ENCODE measurements around the gene MC5R.
"Not testable (repeated sequence)": the region's sequence is repeated elsewhere in the genome, so short reads cannot be mapped to it uniquely, and the experiment has no call there.

The MC5R gene

DNA sequence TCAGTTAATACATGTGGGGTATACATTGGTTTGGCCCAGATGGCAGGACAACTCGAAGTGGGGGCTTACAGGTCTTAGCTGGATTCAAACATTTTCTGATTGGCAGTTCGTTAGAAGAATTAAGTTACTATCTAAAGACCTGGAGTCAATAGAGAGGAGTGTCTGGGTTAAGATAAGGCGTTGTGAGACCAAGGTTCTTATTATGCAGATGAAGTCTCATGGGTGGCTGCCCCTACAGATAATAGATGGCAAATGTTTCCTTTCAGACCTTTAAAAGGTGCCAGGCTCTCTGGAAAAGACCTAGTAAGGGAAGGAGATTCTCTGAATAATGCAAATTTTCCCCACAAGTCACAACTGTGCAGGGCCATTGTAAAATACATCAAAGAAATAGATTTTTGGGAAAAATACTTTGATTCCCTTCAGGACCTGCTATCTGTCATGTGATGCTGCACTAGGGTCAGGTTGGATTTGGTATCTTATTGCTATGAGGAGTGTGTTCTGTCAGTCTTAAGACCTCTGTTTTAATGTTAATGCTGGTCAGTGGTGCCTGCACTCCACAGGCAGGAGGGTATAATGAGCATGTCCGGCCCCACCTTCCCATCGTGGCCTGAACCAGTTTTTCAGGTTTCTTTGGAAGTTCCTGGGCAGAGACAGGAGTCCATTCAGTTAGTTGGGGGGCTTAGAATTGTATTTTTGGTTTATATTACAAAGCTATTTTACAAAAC lies 14.3 kb upstream of the MC5R start:
- Mint-ChIP-seq H3K36me3 (ENCODE audit: insufficient read depth) (no peaks in the 10 kb centered on the region), H3K4me3 (no peak overlapping the region), H3K9me3 (no peaks in the 10 kb centered on the region), H3K4me1 (no peaks in the 10 kb centered on the region), H3K27me3 (peaks cover 27% of the 10 kb centered on the region), H3K27ac (ENCODE audit: low read depth) (no peak overlapping the region)
- DNase-seq (ENCODE audit: low spot score in 2 of 2) (no peak), ATAC-seq (replicated peaks; ENCODE audit: extremely low read depth, poor library complexity, severe bottlenecking) (no peak)

DNA sequence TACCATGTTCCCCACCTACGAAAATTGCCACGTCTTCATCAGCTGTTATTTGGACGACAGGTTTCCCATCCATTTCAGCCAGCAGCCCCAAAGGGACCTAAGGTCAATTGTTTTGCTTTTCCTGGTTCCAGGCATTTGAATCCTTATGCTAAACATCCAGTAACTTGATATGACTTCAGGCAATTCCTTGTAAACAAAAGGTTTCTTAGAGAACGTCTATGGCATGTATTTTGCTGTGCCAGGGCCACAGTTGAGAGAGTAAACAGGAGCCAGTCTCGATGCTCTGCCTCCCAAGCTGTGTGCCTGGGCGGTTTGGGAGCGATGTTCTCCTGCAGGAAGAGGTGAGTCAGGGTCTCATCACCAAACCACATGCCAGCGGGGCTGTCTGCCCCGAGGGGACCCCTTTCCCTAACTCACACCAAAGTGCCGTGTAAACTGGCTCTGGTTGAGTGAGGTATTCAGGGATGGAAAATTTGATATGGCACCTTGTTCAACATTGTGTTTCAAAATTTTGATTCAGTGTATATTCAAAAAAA lies 12.9 kb upstream of the MC5R start:
- Mint-ChIP-seq H3K36me3 (ENCODE audit: insufficient read depth) (no peaks in the 10 kb centered on the region), H3K4me1 (no peaks in the 10 kb centered on the region), H3K27me3 (peaks cover 14% of the 10 kb centered on the region), H3K27ac (ENCODE audit: low read depth) (no peak overlapping the region), H3K9me3 (no peaks in the 10 kb centered on the region), H3K4me3 (no peak overlapping the region)
- ATAC-seq (replicated peaks; ENCODE audit: extremely low read depth, poor library complexity, severe bottlenecking), result no peak
- DNase-seq (ENCODE audit: low spot score in 2 of 2), result no peak

DNA sequence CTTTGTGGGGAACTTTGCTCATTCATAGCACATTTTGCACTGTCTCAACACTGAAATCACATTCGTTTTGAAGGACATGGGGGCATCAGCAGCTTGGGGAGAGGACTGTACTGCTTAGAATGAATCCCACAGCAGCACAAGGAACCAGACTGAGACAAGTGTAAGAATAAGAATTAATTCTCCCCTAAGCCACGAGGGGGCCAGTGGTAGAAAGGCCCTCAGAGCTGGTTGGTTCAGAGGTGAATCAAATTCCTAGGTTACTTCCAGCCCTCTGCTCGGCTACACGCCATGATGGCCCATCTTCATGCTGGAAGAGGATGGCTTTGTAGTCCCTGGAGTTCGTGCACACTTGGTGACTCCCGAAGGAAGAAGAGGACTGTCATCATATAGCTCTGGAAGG lies 12.0 kb upstream of the MC5R start:
- Mint-ChIP-seq H3K9me3 (no peaks in the 10 kb centered on the region), H3K27ac (ENCODE audit: low read depth) (no peak overlapping the region), H3K27me3 (peaks cover 8% of the 10 kb centered on the region), H3K36me3 (ENCODE audit: insufficient read depth) (no peaks in the 10 kb centered on the region), H3K4me3 (no peak overlapping the region), H3K4me1 (no peaks in the 10 kb centered on the region)
- ATAC-seq (replicated peaks; ENCODE audit: extremely low read depth, poor library complexity, severe bottlenecking) (no peak), DNase-seq (ENCODE audit: low spot score in 2 of 2) (no peak)

DNA sequence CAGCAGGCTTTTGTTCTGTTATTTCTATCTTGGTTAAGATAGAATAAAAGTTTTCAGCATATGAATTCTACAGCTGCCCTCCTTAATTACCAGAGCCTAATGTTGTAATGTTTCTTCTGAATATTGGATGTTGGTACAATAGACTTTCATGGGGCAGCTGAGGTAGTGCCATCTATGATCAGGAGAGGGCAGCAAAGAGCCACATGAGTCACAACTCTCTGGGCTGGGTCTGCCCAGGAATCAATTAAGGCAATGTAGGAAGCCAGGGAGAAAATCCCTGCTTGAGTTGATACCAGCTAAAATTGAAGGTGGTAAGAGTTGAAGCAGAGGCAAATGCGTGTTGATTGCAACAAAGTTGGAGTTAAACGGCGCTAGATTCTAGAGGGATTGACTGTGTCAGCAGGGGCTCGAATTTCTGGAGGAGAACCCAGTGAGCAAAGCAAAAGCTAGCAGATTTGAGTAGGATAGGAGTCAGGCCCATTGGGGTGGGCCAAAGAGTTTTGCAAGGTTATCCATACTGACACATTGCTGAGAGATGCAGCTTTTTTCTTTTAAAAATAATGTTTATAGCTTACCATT lies 10.6 kb upstream of the MC5R start:
- Mint-ChIP-seq H3K4me1 (no peaks in the 10 kb centered on the region), H3K27ac (ENCODE audit: low read depth) (no peak overlapping the region), H3K9me3 (no peaks in the 10 kb centered on the region), H3K36me3 (ENCODE audit: insufficient read depth) (no peaks in the 10 kb centered on the region), H3K27me3 (peaks cover 8% of the 10 kb centered on the region), H3K4me3 (no peak overlapping the region)
- ATAC-seq (replicated peaks; ENCODE audit: extremely low read depth, poor library complexity, severe bottlenecking) (peak; percentile 49), DNase-seq (ENCODE audit: low spot score in 2 of 2) (peak in 1 of 2 donors; percentile 24)

DNA sequence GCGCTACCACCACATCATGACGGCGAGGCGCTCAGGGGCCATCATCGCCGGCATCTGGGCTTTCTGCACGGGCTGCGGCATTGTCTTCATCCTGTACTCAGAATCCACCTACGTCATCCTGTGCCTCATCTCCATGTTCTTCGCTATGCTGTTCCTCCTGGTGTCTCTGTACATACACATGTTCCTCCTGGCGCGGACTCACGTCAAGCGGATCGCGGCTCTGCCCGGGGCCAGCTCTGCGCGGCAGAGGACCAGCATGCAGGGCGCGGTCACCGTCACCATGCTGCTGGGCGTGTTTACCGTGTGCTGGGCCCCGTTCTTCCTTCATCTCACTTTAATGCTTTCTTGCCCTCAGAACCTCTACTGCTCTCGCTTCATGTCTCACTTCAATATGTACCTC lies 2.3 kb downstream of the MC5R start:
- Mint-ChIP-seq H3K36me3 (ENCODE audit: insufficient read depth) (no peaks in the 10 kb centered on the region), H3K27me3 (peaks cover 57% of the 10 kb centered on the region), H3K4me1 (peaks cover 6% of the 10 kb centered on the region)

DNA sequence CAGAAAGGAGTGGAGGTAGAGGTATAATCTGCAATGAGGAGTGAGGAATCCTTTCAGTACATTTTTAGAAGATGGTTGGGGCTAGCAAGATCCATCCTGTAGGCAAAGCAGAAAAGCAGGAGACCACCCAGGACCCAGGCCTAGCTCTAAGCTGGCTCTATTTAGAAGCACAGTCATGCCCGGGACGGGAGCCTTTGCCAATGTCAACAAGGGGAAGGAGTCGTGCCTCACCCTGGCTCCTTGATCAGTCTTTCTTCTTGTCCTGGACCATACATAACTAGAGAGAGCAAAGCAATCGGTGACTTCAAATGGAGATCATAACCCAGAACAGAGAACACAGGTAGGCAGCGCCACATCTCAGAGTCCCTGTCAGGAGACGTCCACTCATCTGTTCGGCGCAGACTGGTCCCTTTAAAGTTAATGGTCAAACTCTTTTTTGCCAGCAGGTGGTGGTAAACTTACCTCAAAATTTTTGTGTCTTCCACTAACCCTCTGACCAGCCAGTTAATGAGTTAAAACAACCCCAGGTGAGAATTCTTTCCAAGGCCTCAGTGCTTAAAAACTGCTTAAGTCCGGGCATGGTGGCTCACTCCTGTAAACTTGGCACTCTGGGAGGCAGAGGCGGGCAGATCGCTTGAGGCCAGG lies 8.0 kb downstream of the MC5R start:
- no peaks in the 10 kb centered on the region for H3K9me3 Mint-ChIP-seq
- no peaks in the 10 kb centered on the region for H3K4me1 Mint-ChIP-seq
- peaks cover 66% of the 10 kb centered on the region for H3K27me3 Mint-ChIP-seq
- DNase-seq (ENCODE audit: low spot score in 2 of 2) (no peak), ATAC-seq (replicated peaks; ENCODE audit: extremely low read depth, poor library complexity, severe bottlenecking) (no peak)
- peaks cover 2% of the 10 kb centered on the region for H3K36me3 Mint-ChIP-seq (ENCODE audit: insufficient read depth)
- no peak overlapping the region for H3K27ac Mint-ChIP-seq (ENCODE audit: low read depth)
- H3K4me3 Mint-ChIP-seq, result no peak overlapping the region

More for the DNA sequence above, 2.3 kb downstream of the MC5R start:
- H3K4me3 Mint-ChIP-seq, result no peak overlapping the region
- H3K9me3 Mint-ChIP-seq, result no peaks in the 10 kb centered on the region
- DNase-seq (ENCODE audit: low spot score in 2 of 2), result no peak
- H3K27ac Mint-ChIP-seq (ENCODE audit: low read depth), result no peak overlapping the region
- ATAC-seq (replicated peaks; ENCODE audit: extremely low read depth, poor library complexity, severe bottlenecking), result no peak

DNA sequence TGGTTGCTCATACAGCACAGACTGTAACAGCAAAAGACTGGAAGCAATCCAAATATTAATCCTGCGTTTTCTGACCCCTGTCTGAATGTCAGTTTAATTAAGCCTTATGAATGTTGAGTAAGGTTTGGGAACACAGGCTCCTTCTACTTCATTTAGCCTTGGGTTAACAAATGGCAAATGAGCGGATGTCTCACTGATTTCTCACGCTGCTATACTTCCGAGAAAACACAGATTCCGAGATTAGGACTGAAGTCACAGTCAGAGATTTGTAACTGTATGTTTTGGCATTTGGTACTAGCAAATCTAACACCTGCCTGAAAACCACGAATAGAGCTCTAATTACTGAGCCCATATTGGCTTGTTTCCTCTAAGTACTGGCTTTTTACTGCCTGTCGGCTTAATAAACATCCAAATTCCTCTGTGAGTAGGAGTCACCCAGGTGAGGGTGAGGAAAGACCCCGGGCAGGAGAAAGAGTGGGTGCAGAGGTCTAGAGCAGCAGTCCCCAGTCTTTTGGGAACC lies 10.6 kb downstream of the MC5R start:
- Mint-ChIP-seq H3K9me3 (no peaks in the 10 kb centered on the region), H3K27ac (ENCODE audit: low read depth) (no peak overlapping the region), H3K36me3 (ENCODE audit: insufficient read depth) (peaks cover 2% of the 10 kb centered on the region), H3K27me3 (peaks cover 47% of the 10 kb centered on the region), H3K4me3 (no peak overlapping the region), H3K4me1 (no peaks in the 10 kb centered on the region)
- no peak for DNase-seq (ENCODE audit: low spot score in 2 of 2)
- no peak for ATAC-seq (replicated peaks; ENCODE audit: extremely low read depth, poor library complexity, severe bottlenecking)

DNA sequence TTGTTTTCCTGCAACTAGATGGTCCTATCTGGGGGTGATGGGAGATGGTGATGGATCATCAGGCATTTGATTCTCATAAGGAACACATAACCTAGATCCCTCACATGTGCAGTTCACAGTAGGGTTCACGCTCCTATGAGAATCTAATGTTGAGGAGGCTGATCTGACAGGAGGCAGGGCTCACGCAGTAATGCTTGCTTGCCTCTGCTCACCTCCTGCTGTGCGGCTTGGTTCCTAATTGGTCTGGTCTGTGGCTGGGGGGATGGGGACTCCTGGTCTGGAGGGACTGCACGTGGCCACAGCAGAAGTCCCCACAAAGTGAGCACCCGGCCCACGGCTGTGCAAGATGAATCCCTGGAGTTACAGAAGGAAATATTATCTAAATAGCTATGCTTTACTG lies 11.3 kb downstream of the MC5R start:
- no peaks in the 10 kb centered on the region for H3K4me1 Mint-ChIP-seq
- ATAC-seq (replicated peaks; ENCODE audit: extremely low read depth, poor library complexity, severe bottlenecking) (no peak), DNase-seq (ENCODE audit: low spot score in 2 of 2) (no peak)
- peaks cover 47% of the 10 kb centered on the region for H3K27me3 Mint-ChIP-seq
- no peaks in the 10 kb centered on the region for H3K9me3 Mint-ChIP-seq
- H3K27ac Mint-ChIP-seq (ENCODE audit: low read depth), result no peak overlapping the region
- peaks cover 2% of the 10 kb centered on the region for H3K36me3 Mint-ChIP-seq (ENCODE audit: insufficient read depth)
- H3K4me3 Mint-ChIP-seq, result no peak overlapping the region

DNA sequence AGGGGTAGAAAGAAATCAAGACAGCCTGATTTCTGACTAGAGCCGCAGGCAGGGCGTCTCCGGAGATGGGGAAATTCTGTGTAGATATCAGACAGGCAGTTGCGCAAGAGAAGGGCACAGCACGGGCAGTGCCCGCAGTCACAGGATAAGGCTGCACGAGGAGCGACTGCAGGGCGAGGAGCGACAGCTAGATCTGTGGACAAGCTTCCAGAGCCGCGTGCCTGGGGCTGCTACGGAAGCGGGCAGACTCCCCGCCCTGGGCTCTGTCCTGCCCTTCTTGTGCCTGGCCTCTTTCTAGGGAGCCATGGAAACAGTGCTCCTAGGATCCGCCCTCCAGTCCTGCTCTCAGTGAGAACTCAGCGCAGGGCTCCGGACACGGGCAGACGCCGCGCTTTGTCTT lies 12.6 kb downstream of the MC5R start:
- Mint-ChIP-seq H3K9me3 (no peaks in the 10 kb centered on the region), H3K4me1 (no peaks in the 10 kb centered on the region), H3K27ac (ENCODE audit: low read depth) (no peak overlapping the region), H3K27me3 (peaks cover 34% of the 10 kb centered on the region), H3K36me3 (ENCODE audit: insufficient read depth) (peaks cover 2% of the 10 kb centered on the region), H3K4me3 (no peak overlapping the region)
- ATAC-seq (replicated peaks; ENCODE audit: extremely low read depth, poor library complexity, severe bottlenecking) (no peak), DNase-seq (ENCODE audit: low spot score in 2 of 2) (no peak)

DNA sequence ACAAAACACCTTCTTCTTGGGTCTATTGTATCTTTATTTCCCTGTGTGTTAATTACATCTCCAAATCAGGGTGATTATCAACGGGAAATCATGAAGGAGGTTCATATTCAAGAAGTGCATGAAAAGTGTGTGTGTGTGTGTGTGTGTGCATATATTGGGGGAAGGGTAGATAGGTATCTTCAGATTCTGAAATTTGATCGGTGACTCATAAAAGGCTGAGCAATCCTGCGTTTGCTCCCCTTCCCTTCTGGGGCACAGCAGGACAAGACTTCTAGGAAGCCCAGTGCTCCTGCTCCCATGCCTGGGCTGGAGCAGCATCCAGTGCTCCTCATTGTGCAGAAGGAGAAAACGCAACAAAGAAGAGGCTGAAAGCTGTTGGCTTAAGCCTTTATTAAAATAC lies 25.8 kb downstream of the MC5R start:
- peaks cover 14% of the 10 kb centered on the region for H3K9me3 Mint-ChIP-seq
- no peak overlapping the region for H3K4me3 Mint-ChIP-seq
- no peak for DNase-seq (ENCODE audit: low spot score in 2 of 2)
- no peak overlapping the region for H3K27ac Mint-ChIP-seq (ENCODE audit: low read depth)
- ATAC-seq (replicated peaks; ENCODE audit: extremely low read depth, poor library complexity, severe bottlenecking), result no peak
- H3K4me1 Mint-ChIP-seq, result no peaks in the 10 kb centered on the region
- no peaks in the 10 kb centered on the region for H3K36me3 Mint-ChIP-seq (ENCODE audit: insufficient read depth)
- H3K27me3 Mint-ChIP-seq, result peaks cover 20% of the 10 kb centered on the region

DNA sequence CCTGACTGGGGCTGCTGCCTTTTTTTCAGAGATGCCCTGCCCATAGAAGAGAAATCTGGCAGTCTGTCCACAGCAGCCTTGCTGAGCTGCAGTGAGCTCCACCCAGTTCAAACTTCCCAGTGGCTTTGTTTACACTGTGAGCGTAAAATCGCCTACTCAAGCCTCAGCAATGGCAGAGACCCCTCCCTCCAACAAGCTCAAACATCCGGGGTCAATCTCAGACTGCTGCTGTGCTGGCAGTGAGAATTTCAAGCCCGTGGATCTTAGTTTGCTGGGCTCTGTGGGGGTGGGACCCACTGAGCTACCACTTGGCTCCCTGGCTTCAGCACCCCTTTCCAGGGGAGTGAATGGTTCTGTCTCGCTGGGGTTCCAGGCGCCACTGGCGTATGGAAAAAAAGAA lies 38.9 kb downstream of the MC5R start:
- not testable (repeated sequence) for H3K27ac Mint-ChIP-seq (ENCODE audit: low read depth); ATAC-seq (replicated peaks; ENCODE audit: extremely low read depth, poor library complexity, severe bottlenecking)
- peaks cover 43% of the 10 kb centered on the region for H3K27me3 Mint-ChIP-seq

DNA sequence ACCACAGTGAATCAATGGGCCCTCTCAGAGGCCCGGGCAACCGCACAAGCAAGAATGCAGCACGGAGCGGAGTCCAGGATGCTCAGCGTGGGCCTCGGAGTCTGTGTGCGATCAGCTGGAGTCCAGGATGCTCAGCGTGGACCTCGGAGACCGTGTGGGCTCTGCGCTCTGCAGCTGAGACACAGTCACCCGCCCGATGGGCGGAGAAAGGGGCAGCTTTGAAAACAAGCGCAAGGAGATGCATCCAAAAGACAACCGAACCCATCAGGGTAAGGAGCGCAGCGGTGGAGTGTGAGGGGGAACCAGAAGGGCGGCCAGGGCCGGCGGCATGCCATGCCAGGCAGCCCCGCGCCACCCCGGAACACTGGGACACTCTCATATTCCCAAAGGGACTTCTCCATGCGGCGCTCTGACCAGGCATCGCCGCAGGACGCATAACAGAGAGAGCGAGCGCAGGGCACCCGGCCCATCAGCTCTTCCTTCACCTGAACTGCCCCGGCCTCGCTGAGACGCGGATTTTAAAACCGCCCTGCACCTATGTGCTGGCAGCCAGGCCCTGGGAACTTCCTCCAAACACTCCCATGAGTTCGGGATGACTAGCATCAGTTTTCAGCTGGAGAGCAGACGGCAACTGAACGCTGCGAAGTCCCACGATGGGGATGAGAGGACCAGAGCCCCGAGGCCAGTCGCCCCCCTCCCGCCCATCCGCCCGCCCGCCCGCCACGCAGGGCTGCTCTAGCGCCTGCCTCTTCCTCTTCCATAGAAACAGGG lies 44.7 kb downstream of the MC5R start:
- DNase-seq (ENCODE audit: low spot score in 2 of 2) (no peak), ATAC-seq (replicated peaks; ENCODE audit: extremely low read depth, poor library complexity, severe bottlenecking) (no peak)
- Mint-ChIP-seq H3K9me3 (no peaks in the 10 kb centered on the region), H3K4me1 (no peaks in the 10 kb centered on the region), H3K36me3 (ENCODE audit: insufficient read depth) (peaks cover 2% of the 10 kb centered on the region), H3K27ac (ENCODE audit: low read depth) (no peak overlapping the region), H3K27me3 (peaks cover 62% of the 10 kb centered on the region), H3K4me3 (no peak overlapping the region)

More for the DNA sequence above, 38.9 kb downstream of the MC5R start:
- not testable (repeated sequence) for H3K9me3 Mint-ChIP-seq; H3K36me3 Mint-ChIP-seq (ENCODE audit: insufficient read depth); DNase-seq (ENCODE audit: low spot score in 2 of 2); H3K4me3 Mint-ChIP-seq; H3K4me1 Mint-ChIP-seq

Data from central memory CD8-positive, alpha-beta T cell (primary cell).